Measurements from ENCODE around the gene CDH19. TPM values are rescaled to one million over a fixed set of nuclear protein-coding genes. Genes with fewer than 3 reads are reported as not detected.

Gene CDH19
- polyA plus RNA-seq, 2 donors: 0.73 to 0.79 TPM

DNA sequence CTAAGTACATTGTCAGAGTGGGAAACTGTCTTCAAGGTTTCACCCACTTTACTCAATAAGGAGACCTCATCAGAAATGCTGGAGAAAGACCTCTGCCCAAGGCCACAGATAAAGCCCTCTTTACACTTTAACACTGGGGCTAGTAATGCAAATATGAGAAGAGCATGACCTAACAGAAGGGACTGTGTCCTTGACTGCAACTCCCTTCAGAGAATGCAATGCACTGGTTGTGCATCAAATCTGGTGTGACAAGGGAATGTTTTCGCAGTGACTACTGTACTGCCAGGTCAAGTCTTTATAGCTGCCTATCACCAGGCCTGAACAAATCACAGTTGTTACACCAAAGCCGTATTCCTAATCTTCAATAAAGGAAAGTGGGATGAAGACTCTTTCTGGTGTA, 28.6 kb downstream of the CDH19 start:
- H3K9me3 ChIP-seq (ENCODE audit: control insufficient read depth in 2 of 2, insufficient read depth in 1 of 2, low read depth in 1 of 2, low read length in 1 of 2): no peaks in the 10 kb centered on the region
- 86 to 92% methylated on average over 2 of the region's 2 CpGs for WGBS, 2 donors
- no peak overlapping the region for H3K4me3 ChIP-seq (ENCODE audit: low read depth in 1 of 2, low read length in 2 of 2)
- H3K27ac ChIP-seq (ENCODE audit: low read depth in 2 of 2, low read length in 1 of 2): no peak overlapping the region
- H3K27me3 ChIP-seq (ENCODE audit: control insufficient read depth in 1 of 2, insufficient read depth in 2 of 2, low read length in 2 of 2): no peaks in the 10 kb centered on the region
- H3K36me3 ChIP-seq (ENCODE audit: control insufficient read depth in 2 of 2, insufficient read depth in 2 of 2, low read length in 1 of 2): no peaks in the 10 kb centered on the region
- no peaks in the 10 kb centered on the region for H3K4me1 ChIP-seq (ENCODE audit: control insufficient read depth in 2 of 2, insufficient read depth in 2 of 2, low read length in 1 of 2)

DNA sequence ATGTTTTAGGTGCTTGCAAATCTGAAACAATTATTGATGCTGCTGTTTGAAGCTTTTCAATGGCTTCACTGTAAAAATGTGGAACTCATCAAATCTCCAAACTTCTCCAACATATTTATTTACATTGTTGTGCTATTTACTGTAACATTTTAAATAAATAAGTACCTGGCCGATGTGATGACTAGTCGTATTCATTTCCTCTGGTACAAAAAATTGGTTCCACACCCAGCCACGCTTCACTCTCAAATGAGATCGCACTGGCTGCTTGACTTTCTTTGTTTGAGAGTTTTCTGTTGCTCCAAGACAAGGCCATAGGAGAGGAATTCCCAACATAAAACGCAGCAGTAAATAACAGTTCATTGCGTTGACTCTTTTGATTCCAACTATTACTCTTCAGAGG, 32.0 kb downstream of the CDH19 start:
- Histone ChIP-seq H3K27ac (ENCODE audit: low read depth in 2 of 2, low read length in 1 of 2) (no peak overlapping the region), H3K9me3 (ENCODE audit: control insufficient read depth in 2 of 2, insufficient read depth in 1 of 2, low read depth in 1 of 2, low read length in 1 of 2) (no peaks in the 10 kb centered on the region), H3K36me3 (ENCODE audit: control insufficient read depth in 2 of 2, insufficient read depth in 2 of 2, low read length in 1 of 2) (no peaks in the 10 kb centered on the region), H3K4me1 (ENCODE audit: control insufficient read depth in 2 of 2, insufficient read depth in 2 of 2, low read length in 1 of 2) (no peaks in the 10 kb centered on the region), H3K27me3 (ENCODE audit: control insufficient read depth in 1 of 2, insufficient read depth in 2 of 2, low read length in 2 of 2) (no peaks in the 10 kb centered on the region), H3K4me3 (ENCODE audit: low read depth in 1 of 2, low read length in 2 of 2) (no peak overlapping the region)
- WGBS, 2 donors: 83 to 87% methylated on average over 6 of the region's 6 CpGs

DNA sequence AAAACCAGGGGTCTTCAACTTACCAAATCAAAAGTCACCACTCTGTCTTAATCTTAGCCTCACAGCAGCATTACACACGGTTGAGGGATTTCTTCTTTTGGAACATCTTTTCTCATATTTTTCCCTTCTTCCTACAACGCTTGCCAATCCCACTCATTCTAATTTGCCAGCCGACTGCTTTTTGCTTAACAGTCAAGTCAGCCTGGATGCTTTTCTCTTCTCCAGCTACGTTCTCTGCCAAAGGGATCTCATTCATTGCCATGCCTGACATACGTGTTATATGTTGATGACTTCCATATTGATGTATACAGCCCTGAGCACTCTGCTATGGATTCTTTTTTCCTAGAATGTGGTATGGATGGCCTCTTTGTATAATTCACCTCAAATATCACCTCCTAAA, 37.3 kb downstream of the CDH19 start:
- Histone ChIP-seq H3K4me3 (ENCODE audit: low read depth in 1 of 2, low read length in 2 of 2) (no peak overlapping the region), H3K36me3 (ENCODE audit: control insufficient read depth in 2 of 2, insufficient read depth in 2 of 2, low read length in 1 of 2) (no peaks in the 10 kb centered on the region), H3K27me3 (ENCODE audit: control insufficient read depth in 1 of 2, insufficient read depth in 2 of 2, low read length in 2 of 2) (no peaks in the 10 kb centered on the region), H3K4me1 (ENCODE audit: control insufficient read depth in 2 of 2, insufficient read depth in 2 of 2, low read length in 1 of 2) (no peaks in the 10 kb centered on the region), H3K27ac (ENCODE audit: low read depth in 2 of 2, low read length in 1 of 2) (no peak overlapping the region), H3K9me3 (ENCODE audit: control insufficient read depth in 2 of 2, insufficient read depth in 1 of 2, low read depth in 1 of 2, low read length in 1 of 2) (no peaks in the 10 kb centered on the region)
- 73 to 74% methylated on average over 5 of the region's 5 CpGs for whole genome bisulfite sequencing, 2 donors

DNA sequence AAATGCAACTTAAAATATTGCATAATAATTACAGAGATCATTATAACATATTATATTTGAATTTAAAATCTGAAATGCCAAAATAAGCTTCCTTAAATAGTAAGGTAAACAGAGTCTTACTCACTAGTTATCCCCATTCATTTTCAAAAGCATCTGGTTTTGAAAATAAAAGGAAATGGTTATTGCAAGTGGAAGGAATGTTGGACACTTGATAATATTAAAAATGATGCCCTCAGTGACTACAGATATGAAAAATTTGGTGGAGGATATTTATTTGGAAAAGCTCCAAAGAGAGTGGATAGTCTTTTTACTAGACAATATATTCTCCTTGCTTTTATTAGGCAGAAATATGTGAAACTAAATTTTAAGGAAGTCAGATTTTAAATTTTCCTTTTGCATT, 39.7 kb downstream of the CDH19 start:
- Histone ChIP-seq H3K9me3 (ENCODE audit: control insufficient read depth in 2 of 2, insufficient read depth in 1 of 2, low read depth in 1 of 2, low read length in 1 of 2) (no peaks in the 10 kb centered on the region), H3K4me1 (ENCODE audit: control insufficient read depth in 2 of 2, insufficient read depth in 2 of 2, low read length in 1 of 2) (no peaks in the 10 kb centered on the region), H3K27ac (ENCODE audit: low read depth in 2 of 2, low read length in 1 of 2) (no peak overlapping the region), H3K27me3 (ENCODE audit: control insufficient read depth in 1 of 2, insufficient read depth in 2 of 2, low read length in 2 of 2) (no peaks in the 10 kb centered on the region), H3K36me3 (ENCODE audit: control insufficient read depth in 2 of 2, insufficient read depth in 2 of 2, low read length in 1 of 2) (no peaks in the 10 kb centered on the region), H3K4me3 (ENCODE audit: low read depth in 1 of 2, low read length in 2 of 2) (no peak overlapping the region)

DNA sequence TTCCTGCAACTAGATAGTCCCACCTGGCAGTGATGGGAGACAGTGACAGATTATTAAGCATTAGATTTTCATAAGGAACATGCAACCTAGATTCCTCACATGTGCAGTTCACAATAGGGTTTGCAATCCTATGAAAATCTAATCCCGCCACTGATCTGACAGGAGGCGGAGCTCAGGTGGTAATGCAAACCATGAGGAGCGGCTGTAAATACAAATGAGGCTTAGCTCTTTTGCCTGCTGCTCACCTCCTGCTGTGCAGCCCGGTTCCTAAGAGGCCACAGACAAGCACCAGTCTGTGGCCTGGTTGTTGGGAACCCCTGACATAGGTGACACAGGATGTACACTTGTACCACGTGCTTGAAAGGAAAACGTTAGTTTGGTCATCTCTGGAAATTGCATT, 41.6 kb downstream of the CDH19 start:
- WGBS, 2 donors: 74 to 79% methylated on average over 6 of the region's 6 CpGs
- no peaks in the 10 kb centered on the region for H3K4me1 ChIP-seq (ENCODE audit: control insufficient read depth in 2 of 2, insufficient read depth in 2 of 2, low read length in 1 of 2)
- H3K27ac ChIP-seq (ENCODE audit: low read depth in 2 of 2, low read length in 1 of 2): no peak overlapping the region
- H3K4me3 ChIP-seq (ENCODE audit: low read depth in 1 of 2, low read length in 2 of 2): no peak overlapping the region
- no peaks in the 10 kb centered on the region for H3K9me3 ChIP-seq (ENCODE audit: control insufficient read depth in 2 of 2, insufficient read depth in 1 of 2, low read depth in 1 of 2, low read length in 1 of 2)
- H3K36me3 ChIP-seq (ENCODE audit: control insufficient read depth in 2 of 2, insufficient read depth in 2 of 2, low read length in 1 of 2): no peaks in the 10 kb centered on the region
- H3K27me3 ChIP-seq (ENCODE audit: control insufficient read depth in 1 of 2, insufficient read depth in 2 of 2, low read length in 2 of 2): no peaks in the 10 kb centered on the region

DNA sequence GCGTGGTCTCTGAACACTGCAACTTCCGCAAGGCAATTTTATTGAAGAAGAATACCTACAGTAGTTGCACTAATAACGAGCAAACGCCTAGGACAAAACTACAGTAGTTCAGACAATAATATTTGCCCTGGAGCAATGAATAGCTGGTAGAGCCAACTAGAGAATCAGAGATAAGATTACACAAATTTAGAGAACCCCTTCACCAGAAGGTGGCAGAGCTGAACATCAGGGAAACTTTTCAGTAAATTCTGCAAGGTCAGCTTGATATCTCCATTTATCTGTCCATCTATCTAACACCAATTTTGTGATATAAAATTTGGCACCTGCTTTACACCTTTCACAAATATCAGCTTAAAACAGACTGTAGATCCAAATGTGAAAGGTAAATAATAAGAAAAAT, 43.8 kb downstream of the CDH19 start:
- H3K27ac ChIP-seq (ENCODE audit: low read depth in 2 of 2, low read length in 1 of 2): no peak overlapping the region
- H3K4me3 ChIP-seq (ENCODE audit: low read depth in 1 of 2, low read length in 2 of 2): no peak overlapping the region
- no peaks in the 10 kb centered on the region for H3K9me3 ChIP-seq (ENCODE audit: control insufficient read depth in 2 of 2, insufficient read depth in 1 of 2, low read depth in 1 of 2, low read length in 1 of 2)
- H3K36me3 ChIP-seq (ENCODE audit: control insufficient read depth in 2 of 2, insufficient read depth in 2 of 2, low read length in 1 of 2): no peaks in the 10 kb centered on the region
- 52 to 69% methylated on average over 4 of the region's 4 CpGs for WGBS, 2 donors
- no peaks in the 10 kb centered on the region for H3K4me1 ChIP-seq (ENCODE audit: control insufficient read depth in 2 of 2, insufficient read depth in 2 of 2, low read length in 1 of 2)
- H3K27me3 ChIP-seq (ENCODE audit: control insufficient read depth in 1 of 2, insufficient read depth in 2 of 2, low read length in 2 of 2): no peaks in the 10 kb centered on the region

DNA sequence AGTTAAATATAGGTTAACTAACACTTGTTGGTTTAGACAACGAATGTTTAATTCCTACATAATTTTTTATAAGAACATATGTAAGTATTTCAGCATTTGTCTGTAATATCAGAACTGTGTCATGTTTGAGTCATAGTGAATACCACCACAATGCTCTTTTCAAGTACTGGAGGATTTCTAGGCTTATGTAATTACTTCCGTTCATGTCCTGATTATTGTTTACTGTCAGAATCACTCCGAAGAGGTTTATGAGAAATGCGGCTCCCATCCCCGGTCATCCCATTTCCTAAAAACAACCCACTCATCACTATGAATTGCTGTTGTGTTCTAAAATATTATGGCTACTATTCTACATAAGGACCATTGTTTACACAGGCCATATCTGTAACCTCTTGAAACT, 45.1 kb downstream of the CDH19 start:
- H3K36me3 ChIP-seq (ENCODE audit: control insufficient read depth in 2 of 2, insufficient read depth in 2 of 2, low read length in 1 of 2): no peaks in the 10 kb centered on the region
- no peaks in the 10 kb centered on the region for H3K27me3 ChIP-seq (ENCODE audit: control insufficient read depth in 1 of 2, insufficient read depth in 2 of 2, low read length in 2 of 2)
- no peak overlapping the region for H3K27ac ChIP-seq (ENCODE audit: low read depth in 2 of 2, low read length in 1 of 2)
- H3K4me3 ChIP-seq (ENCODE audit: low read depth in 1 of 2, low read length in 2 of 2): no peak overlapping the region
- no peaks in the 10 kb centered on the region for H3K9me3 ChIP-seq (ENCODE audit: control insufficient read depth in 2 of 2, insufficient read depth in 1 of 2, low read depth in 1 of 2, low read length in 1 of 2)
- no peaks in the 10 kb centered on the region for H3K4me1 ChIP-seq (ENCODE audit: control insufficient read depth in 2 of 2, insufficient read depth in 2 of 2, low read length in 1 of 2)
- 75 to 85% methylated on average over 5 of the region's 5 CpGs for WGBS, 2 donors

DNA sequence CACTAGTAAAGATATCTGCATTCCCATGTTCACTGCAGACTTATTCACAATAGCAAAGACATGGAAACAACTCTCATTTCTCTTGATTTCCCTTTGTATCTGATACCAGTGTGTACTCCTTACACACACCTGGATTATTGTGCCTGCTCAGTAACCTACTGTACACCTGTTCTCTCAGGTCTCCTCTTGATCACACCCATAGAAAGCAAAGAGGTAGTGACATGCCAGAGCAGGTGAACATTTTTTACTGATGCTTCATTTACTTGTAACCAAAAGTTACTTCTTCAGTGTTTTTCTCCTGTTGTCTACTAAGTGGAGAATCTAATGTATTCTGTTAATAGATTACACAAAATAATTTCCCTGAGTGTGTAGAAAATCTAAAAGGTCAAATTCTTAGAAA, 46.8 kb downstream of the CDH19 start:
- no peak overlapping the region for H3K4me3 ChIP-seq (ENCODE audit: low read depth in 1 of 2, low read length in 2 of 2)
- H3K27ac ChIP-seq (ENCODE audit: low read depth in 2 of 2, low read length in 1 of 2): no peak overlapping the region
- H3K36me3 ChIP-seq (ENCODE audit: control insufficient read depth in 2 of 2, insufficient read depth in 2 of 2, low read length in 1 of 2): no peaks in the 10 kb centered on the region
- no peaks in the 10 kb centered on the region for H3K9me3 ChIP-seq (ENCODE audit: control insufficient read depth in 2 of 2, insufficient read depth in 1 of 2, low read depth in 1 of 2, low read length in 1 of 2)
- H3K27me3 ChIP-seq (ENCODE audit: control insufficient read depth in 1 of 2, insufficient read depth in 2 of 2, low read length in 2 of 2): no peaks in the 10 kb centered on the region
- H3K4me1 ChIP-seq (ENCODE audit: control insufficient read depth in 2 of 2, insufficient read depth in 2 of 2, low read length in 1 of 2): no peaks in the 10 kb centered on the region

DNA sequence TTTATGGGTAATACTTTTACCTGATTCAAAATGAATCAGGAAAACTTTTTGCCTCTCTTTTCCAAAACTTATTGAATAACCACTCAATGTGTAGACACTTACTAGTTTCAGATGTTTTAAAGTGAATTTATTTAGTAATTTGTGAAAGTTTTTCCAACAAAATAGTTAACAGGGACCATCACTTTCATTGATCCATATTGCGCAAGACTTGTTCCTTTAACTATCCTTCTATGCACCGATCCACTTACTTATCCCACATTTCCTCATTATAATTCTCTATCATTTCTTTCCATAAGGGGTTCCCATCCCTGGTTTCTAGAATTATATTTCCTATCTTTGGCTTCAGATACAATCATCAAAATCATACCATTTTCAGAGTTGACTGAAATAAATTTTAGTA, 48.3 kb downstream of the CDH19 start:
- Histone ChIP-seq H3K27me3 (ENCODE audit: control insufficient read depth in 1 of 2, insufficient read depth in 2 of 2, low read length in 2 of 2) (no peaks in the 10 kb centered on the region), H3K9me3 (ENCODE audit: control insufficient read depth in 2 of 2, insufficient read depth in 1 of 2, low read depth in 1 of 2, low read length in 1 of 2) (no peaks in the 10 kb centered on the region), H3K27ac (ENCODE audit: low read depth in 2 of 2, low read length in 1 of 2) (no peak overlapping the region), H3K36me3 (ENCODE audit: control insufficient read depth in 2 of 2, insufficient read depth in 2 of 2, low read length in 1 of 2) (no peaks in the 10 kb centered on the region), H3K4me1 (ENCODE audit: control insufficient read depth in 2 of 2, insufficient read depth in 2 of 2, low read length in 1 of 2) (no peaks in the 10 kb centered on the region), H3K4me3 (ENCODE audit: low read depth in 1 of 2, low read length in 2 of 2) (no peak overlapping the region)
- WGBS, 2 donors: 94% methylated on average over 2 of the region's 2 CpGs

DNA sequence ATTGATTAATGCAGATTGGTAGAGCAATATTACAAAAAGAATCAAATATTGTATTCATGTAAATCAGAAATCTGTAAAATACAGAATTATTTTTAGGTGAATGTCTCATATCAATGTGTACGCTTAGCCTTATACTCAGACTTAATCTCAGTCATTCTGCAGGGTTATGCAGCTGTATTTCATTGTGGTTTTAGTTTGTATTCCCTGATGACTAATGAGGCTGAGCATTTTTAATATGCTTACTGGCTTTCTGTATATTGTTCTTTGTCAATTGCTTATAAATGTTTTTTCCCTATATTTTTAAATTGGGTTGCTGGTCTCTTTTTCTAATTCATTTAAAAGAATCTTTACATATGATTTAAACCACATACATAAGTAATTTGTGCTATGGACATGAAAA, 50.1 kb downstream of the CDH19 start:
- H3K9me3 ChIP-seq (ENCODE audit: control insufficient read depth in 2 of 2, insufficient read depth in 1 of 2, low read depth in 1 of 2, low read length in 1 of 2): no peaks in the 10 kb centered on the region
- no peak overlapping the region for H3K27ac ChIP-seq (ENCODE audit: low read depth in 2 of 2, low read length in 1 of 2)
- no peak overlapping the region for H3K4me3 ChIP-seq (ENCODE audit: low read depth in 1 of 2, low read length in 2 of 2)
- H3K27me3 ChIP-seq (ENCODE audit: control insufficient read depth in 1 of 2, insufficient read depth in 2 of 2, low read length in 2 of 2): no peaks in the 10 kb centered on the region
- H3K4me1 ChIP-seq (ENCODE audit: control insufficient read depth in 2 of 2, insufficient read depth in 2 of 2, low read length in 1 of 2): no peaks in the 10 kb centered on the region
- no peaks in the 10 kb centered on the region for H3K36me3 ChIP-seq (ENCODE audit: control insufficient read depth in 2 of 2, insufficient read depth in 2 of 2, low read length in 1 of 2)
- WGBS, 2 donors: 59 to 64% methylated on average over 1 of the region's 1 CpG
